ENCODE results near the gene VANGL2. TPM values are rescaled to one million over a fixed set of nuclear protein-coding genes. Genes with fewer than 3 reads are reported as not detected.

Gene VANGL2
- total and polyA plus RNA-seq, 9 of the 15 experiments (the other 6 are each of a cell fraction or from before 2014, with no cell fraction given) = 0.28 to 4.0 (median 0.98) TPM

- TF ChIP-seq CLOCK (CRISPR knock-in tag; IDR thresholded peaks at IDR 0.05; ENCODE audit: borderline replicate concordance) (no peak), ZBTB7A (IDR thresholded peaks at IDR 0.05; ENCODE audit: borderline replicate concordance, control insufficient read depth, low read depth, low read length) (no peak), SPI1 (IDR thresholded peaks at IDR 0.05; ENCODE audit: borderline replicate concordance, low read depth, low read length) (no peak), MECOM (CRISPR knock-in tag; IDR thresholded peaks at IDR 0.05) (0 out of 2 replicates have a peak, but pooled peaks have one; percentile 10), LEF1 (IDR thresholded peaks at IDR 0.05) (no peak), HDAC8 (tag; IDR thresholded peaks at IDR 0.05) (peak; percentile 41; the same call in 1 of the 2 replicates), FOXM1 (IDR thresholded peaks at IDR 0.05; ENCODE audit: low read depth) (no peak), FOXM1 (CRISPR knock-in tag; IDR thresholded peaks at IDR 0.05; ENCODE audit: low read depth) (no peak), ETV1 (tag; conservative IDR thresholded peaks at IDR 0.05; ENCODE audit: low read depth) (no peak), ZNF311 (CRISPR knock-in tag; IDR thresholded peaks at IDR 0.05) (no peak), ZNF134 (CRISPR knock-in tag; conservative IDR thresholded peaks at IDR 0.05) (no peak), ZNF212 (CRISPR knock-in tag; IDR thresholded peaks at IDR 0.05) (no peak), ZNF140 (CRISPR knock-in tag; IDR thresholded peaks at IDR 0.05) (no peak), CBFB (CRISPR knock-in tag; IDR thresholded peaks at IDR 0.05) (no peak), XRCC3 (IDR thresholded peaks at IDR 0.05) (no peak), HOMEZ (CRISPR knock-in tag; IDR thresholded peaks at IDR 0.05) (no peak), ZFP30 (CRISPR knock-in tag; IDR thresholded peaks at IDR 0.05; ENCODE audit: borderline replicate concordance) (no peak), KHSRP (IDR thresholded peaks at IDR 0.05) (no peak), PTTG1 (tag; IDR thresholded peaks at IDR 0.05; ENCODE audit: low read depth) (0 out of 2 replicates have a peak, but pooled peaks have one; percentile 51), CCAR2 (IDR thresholded peaks at IDR 0.05; ENCODE audit: low read depth, low read length) (no peak), AFF4 (CRISPR knock-in tag; IDR thresholded peaks at IDR 0.05) (no peak), ZNF23 (CRISPR knock-in tag; IDR thresholded peaks at IDR 0.05) (no peak), SETDB1 (IDR thresholded peaks at IDR 0.05; ENCODE audit: low read length) (no peak)
Measured at GRCh38 chr1:160361814-160362167, 38.6 kb upstream of the VANGL2 start (continued).

Measured in K562 (cell line).